SK-N-SH (cell line): ENCODE results near the gene NBEA. TPM values are rescaled to one million over a fixed set of nuclear protein-coding genes. Genes with fewer than 3 reads are reported as not detected.

Experiments
- CTCF ChIA-PET: fragments of 300-600, 350-600 bp; formaldehyde crosslinking; extraction: SDS; loops from one replicate; lab custom pipeline; 2021; lab: Yijun Ruan, JAX
- POLR2A ChIA-PET: fragments of 350-600 bp; sonication (Branson Sonifier 250); formaldehyde crosslinking; extraction: SDS; loops from one replicate; lab custom pipeline; 2020; ENCODE audit warnings: antibody characterized with exemption, inconsistent platforms; lab: Yijun Ruan, JAX
- DNase-seq: peaks from one replicate; pipeline ENCODE4 v3.0.0; 2012
- H2AFZ ChIP-seq: fragments of 200-600 bp; sonication (generic); 2 replicates; pipeline ENCODE4 v1.8.1; 2016; ENCODE audit warnings: antibody characterized with exemption, mild to moderate bottlenecking, low read depth
- H3F3A ChIP-seq: fragments of 200-600 bp; sonication (generic); replicated peaks from 2 replicates; pipeline ENCODE3; 2016; ENCODE audit warnings: antibody characterized with exemption, mild to moderate bottlenecking; ENCODE audit not compliant: insufficient read depth
- H3K27ac ChIP-seq, 2 experiments: fragments of 200-500 bp in 1 of 2; fragments of 200-600 bp in 1 of 2; sonication (Bioruptor generic) in 1 of 2; sonication (generic), shearing (Covaris generic) in 1 of 2; 2 replicates each; pipeline versions ENCODE4 v1.5.1 to v1.6.1; 2014 to 2016; ENCODE audit warnings: low read depth in 2 of 2, inconsistent platforms in 1 of 2, low read length in 1 of 2, mild to moderate bottlenecking in 1 of 2, mixed read lengths in 1 of 2
- H3K27me3 ChIP-seq: fragments of 200-600 bp; sonication (generic), shearing (Covaris generic); 2 replicates; pipeline ENCODE4 v1.6.1; 2016; ENCODE audit warnings: mixed run types; ENCODE audit not compliant: insufficient read depth
- H3K36me3 ChIP-seq, 2 experiments: fragments of 200-500 bp in 1 of 2; fragments of 200-600 bp in 1 of 2; sonication (Bioruptor generic) in 1 of 2; sonication (generic) in 1 of 2; replicated peaks in 1 of 2; 2 replicates each; pipeline versions ENCODE3 to v1.5.1; 2014 to 2016; ENCODE audit warnings: low read length in 1 of 2, mild to moderate bottlenecking in 1 of 2; ENCODE audit not compliant: insufficient read depth in 2 of 2, control insufficient read depth in 1 of 2
- H3K4me1 ChIP-seq, 2 experiments: fragments of 200-500 bp in 1 of 2; fragments of 200-600 bp in 1 of 2; sonication (Bioruptor generic) in 1 of 2; sonication (generic), shearing (Covaris generic) in 1 of 2; 2 replicates each; pipeline versions ENCODE4 v1.5.1 to v1.6.1; 2014 to 2016; ENCODE audit warnings: low read depth in 1 of 2, low read length in 1 of 2, mixed run types in 1 of 2; ENCODE audit not compliant: insufficient read depth in 2 of 2, control insufficient read depth in 1 of 2
- H3K4me2 ChIP-seq: fragments of 200-600 bp; sonication (generic), shearing (Covaris generic); 2 replicates; pipeline ENCODE4 v1.6.1; 2017; ENCODE audit warnings: mixed run types
- H3K4me3 ChIP-seq, 2 experiments: fragments of 200-500 bp in 1 of 2; fragments of 200-600 bp in 1 of 2; sonication (Bioruptor generic) in 1 of 2; sonication (generic), shearing (Covaris generic) in 1 of 2; 2 replicates each; pipeline versions ENCODE4 v1.5.1 to v1.8.1; 2014 to 2016; ENCODE audit warnings: low read depth in 2 of 2, inconsistent platforms in 1 of 2, low read length in 1 of 2, mild to moderate bottlenecking in 1 of 2, mixed read lengths in 1 of 2, moderate library complexity in 1 of 2
- H3K79me2 ChIP-seq: fragments of 200-600 bp; sonication (generic); 2 replicates; pipeline ENCODE4 v1.8.1; 2017; ENCODE audit warnings: mild to moderate bottlenecking; ENCODE audit not compliant: insufficient read depth
- H3K9ac ChIP-seq: fragments of 200-600 bp; sonication (generic); 2 replicates; pipeline ENCODE4 v1.6.1; 2017; ENCODE audit warnings: mixed run types
- H3K9me2 ChIP-seq: fragments of 200-600 bp; sonication (generic); 2 replicates; pipeline ENCODE4 v1.6.1; 2017; ENCODE audit warnings: mixed run types
- H3K9me3 ChIP-seq: fragments of 200-600 bp; sonication (generic); 2 replicates; pipeline ENCODE4 v1.6.1; 2017; ENCODE audit warnings: mixed run types, mild to moderate bottlenecking, moderate library complexity
- H4K20me1 ChIP-seq: fragments of 200-600 bp; sonication (generic); 2 replicates; pipeline ENCODE4 v1.6.1; 2017; ENCODE audit warnings: mild to moderate bottlenecking, mixed run types; ENCODE audit not compliant: insufficient read depth
- ELF1 ChIP-seq: IDR thresholded peaks from 2 replicates; pipeline ENCODE4 v1.4.0; 2012
- EZH2phosphoT487 ChIP-seq: fragments of 200-600 bp; sonication (generic); IDR thresholded peaks from 2 replicates; pipeline ENCODE4 v1.6.1; 2017; ENCODE audit warnings: low read depth, mixed run types, mild to moderate bottlenecking, antibody characterized with exemption, moderate library complexity, borderline replicate concordance
- FOXJ3 ChIP-seq: sonication (generic); formaldehyde crosslinking; IDR thresholded peaks from 2 replicates; pipeline ENCODE4 v1.5.1; 2020; ENCODE audit warnings: mild to moderate bottlenecking, missing genetic modification reagents
- GABPA ChIP-seq: IDR thresholded peaks from 2 replicates; pipeline ENCODE4 v1.4.0; 2012; ENCODE audit warnings: low read depth, mild to moderate bottlenecking
- GATA2 ChIP-seq: sonication (generic); formaldehyde crosslinking; IDR thresholded peaks from 2 replicates; pipeline ENCODE4 v1.5.0; 2020; ENCODE audit warnings: mild to moderate bottlenecking, missing genetic modification reagents
- MEF2A ChIP-seq: IDR thresholded peaks from 2 replicates; pipeline ENCODE4 v1.4.0; 2012; ENCODE audit warnings: low read depth, borderline replicate concordance
- NFIC ChIP-seq: IDR thresholded peaks from 2 replicates; pipeline ENCODE4 v1.4.0; 2012; ENCODE audit warnings: borderline replicate concordance
- NRF1 ChIP-seq: IDR thresholded peaks from 2 replicates; pipeline ENCODE4 v1.6.1; 2012; ENCODE audit warnings: low read depth, mild to moderate bottlenecking, low read length
- RFX5 ChIP-seq: IDR thresholded peaks from 2 replicates; pipeline ENCODE4 v1.6.1; 2012; ENCODE audit warnings: mild to moderate bottlenecking, improper control_type of control experiment, low read length
- SMC3 ChIP-seq: IDR thresholded peaks from 2 replicates; pipeline ENCODE4 v1.6.1; 2012; ENCODE audit warnings: low read depth, low read length, improper control_type of control experiment
- TAF1 ChIP-seq: IDR thresholded peaks from 2 replicates; pipeline ENCODE4 v1.6.1; 2012; ENCODE audit warnings: low read depth, mild to moderate bottlenecking, low read length, moderate library complexity, borderline replicate concordance
- WGBS: methylation state at CpG from one replicate; pipeline ENCODE4 v1.1.6; 2017; ENCODE audit warnings: low lambda C conversion rate; 5-methylcytosine and 5-hydroxymethylcytosine counted together
- polyA plus RNA-seq, 3 experiments: library from polyadenylated mRNA; depleted of rRNA; stranded (reverse); fragments of >200 nt; gene quantifications; 2 replicates each; pipeline ENCODE4 v1.2.3, GENCODE V29; 2012
- TF ChIP-seq, protein P1 (sequence below): fragments of 200-600 bp; sonication (generic); IDR thresholded peaks from 2 replicates; pipeline ENCODE4 v1.6.1; 2017; ENCODE audit warnings: antibody characterized with exemption, mild to moderate bottlenecking, moderate library complexity
- TF ChIP-seq, protein P2 (sequence below): IDR thresholded peaks from 2 replicates; pipeline ENCODE4 v1.4.0; 2012; ENCODE audit warnings: low read depth

The NBEA gene
- polyA plus RNA-seq, 1 of the 3 experiments (the other 2 are of a cell fraction): 12.3 TPM

DNA sequence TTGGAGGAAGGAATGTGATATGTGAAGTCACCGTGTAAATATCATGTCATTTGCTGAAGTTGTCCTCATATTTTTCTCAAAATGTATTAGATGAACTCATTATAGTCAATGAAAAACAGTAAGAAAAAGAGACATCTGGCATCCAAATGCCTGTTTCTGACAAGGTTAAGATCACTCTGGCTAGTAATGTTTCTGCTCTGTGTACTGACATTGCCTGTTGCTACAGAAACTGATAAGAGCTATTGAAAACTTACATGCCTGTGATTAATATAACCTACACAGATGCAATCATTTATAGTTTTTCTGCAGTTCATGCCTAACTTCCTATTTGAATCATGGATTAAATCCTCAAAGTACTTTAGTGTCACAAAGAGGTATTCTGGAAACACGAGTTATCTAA, 249.8 kb downstream of the NBEA start (continued):
- TF ChIP-seq, protein P1, sequence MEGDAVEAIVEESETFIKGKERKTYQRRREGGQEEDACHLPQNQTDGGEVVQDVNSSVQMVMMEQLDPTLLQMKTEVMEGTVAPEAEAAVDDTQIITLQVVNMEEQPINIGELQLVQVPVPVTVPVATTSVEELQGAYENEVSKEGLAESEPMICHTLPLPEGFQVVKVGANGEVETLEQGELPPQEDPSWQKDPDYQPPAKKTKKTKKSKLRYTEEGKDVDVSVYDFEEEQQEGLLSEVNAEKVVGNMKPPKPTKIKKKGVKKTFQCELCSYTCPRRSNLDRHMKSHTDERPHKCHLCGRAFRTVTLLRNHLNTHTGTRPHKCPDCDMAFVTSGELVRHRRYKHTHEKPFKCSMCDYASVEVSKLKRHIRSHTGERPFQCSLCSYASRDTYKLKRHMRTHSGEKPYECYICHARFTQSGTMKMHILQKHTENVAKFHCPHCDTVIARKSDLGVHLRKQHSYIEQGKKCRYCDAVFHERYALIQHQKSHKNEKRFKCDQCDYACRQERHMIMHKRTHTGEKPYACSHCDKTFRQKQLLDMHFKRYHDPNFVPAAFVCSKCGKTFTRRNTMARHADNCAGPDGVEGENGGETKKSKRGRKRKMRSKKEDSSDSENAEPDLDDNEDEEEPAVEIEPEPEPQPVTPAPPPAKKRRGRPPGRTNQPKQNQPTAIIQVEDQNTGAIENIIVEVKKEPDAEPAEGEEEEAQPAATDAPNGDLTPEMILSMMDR: no peak
- TF ChIP-seq NRF1: no peak
- TF ChIP-seq RFX5: no peak
- TF ChIP-seq EZH2phosphoT487: no peak
- TF ChIP-seq ELF1: no peak
- TF ChIP-seq GATA2 (CRISPR knock-in tag): peak; percentile 86
- TF ChIP-seq TAF1: no peak
- TF ChIP-seq SMC3: no peak
- no peak for TF ChIP-seq NFIC
- no peak for TF ChIP-seq MEF2A
- TF ChIP-seq, protein P2, sequence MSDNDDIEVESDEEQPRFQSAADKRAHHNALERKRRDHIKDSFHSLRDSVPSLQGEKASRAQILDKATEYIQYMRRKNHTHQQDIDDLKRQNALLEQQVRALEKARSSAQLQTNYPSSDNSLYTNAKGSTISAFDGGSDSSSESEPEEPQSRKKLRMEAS: no peak

DNA sequence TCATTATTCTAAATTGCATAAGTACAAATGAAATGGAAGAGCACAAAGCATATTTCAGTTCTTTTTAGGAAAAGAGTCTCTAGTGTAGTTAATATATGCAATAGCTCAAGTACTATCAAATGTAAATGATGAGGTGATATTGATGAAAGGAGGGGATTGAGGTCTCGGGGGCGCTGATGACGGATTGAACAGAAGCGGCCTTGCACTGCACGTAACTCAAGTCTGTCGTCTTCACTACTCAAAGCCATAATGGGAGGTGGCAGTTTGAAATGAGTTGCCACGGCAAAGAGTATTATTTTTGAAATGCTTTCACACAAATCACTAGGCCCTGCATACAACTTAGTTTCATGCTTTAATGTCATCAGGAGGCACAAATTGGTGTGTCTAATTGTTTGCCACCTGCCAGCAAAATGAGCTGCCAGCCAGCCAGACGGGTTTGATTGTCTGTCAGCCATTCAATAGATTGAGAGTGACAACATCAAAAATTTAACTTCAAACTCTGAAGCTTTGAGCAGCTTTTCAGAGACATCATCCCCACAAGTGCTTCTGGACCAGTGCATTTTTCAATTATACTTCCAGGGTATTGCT, 256.6 kb downstream of the NBEA start:
- ChIA-PET POLR2A (no interaction called here), CTCF (interaction anchor here (1.0 to 1.3 kb wide), 2 partner anchors 10 to 34 kb away, joined by 3 read pairs; no protein-coding TSS in a partner anchor)
- no peaks in the 10 kb centered on the region; the same call in 1 of the 2 replicates for H3K9me2 ChIP-seq
- H3K27ac ChIP-seq: no peak overlapping the region; a peak in 1 of 4 replicates
- H4K20me1 ChIP-seq: no peaks in the 10 kb centered on the region
- no peak overlapping the region for H3K9ac ChIP-seq
- no peaks in the 10 kb centered on the region for H3K27me3 ChIP-seq
- H3K9me3 ChIP-seq: no peaks in the 10 kb centered on the region
- H3F3A ChIP-seq: no peaks in the 10 kb centered on the region
- no peak overlapping the region for H3K4me3 ChIP-seq
- H3K36me3 ChIP-seq: peaks cover 8 to 11% of the 10 kb centered on the region in 2 experiments
- no peak overlapping the region for H2AFZ ChIP-seq
- no peak overlapping the region for H3K4me2 ChIP-seq
- DNase-seq: no peak
- no peaks in the 10 kb centered on the region for H3K79me2 ChIP-seq
- WGBS: 93% methylated on average over 8 of the region's 8 CpGs
- no peak for TF ChIP-seq MEF2A
- no peak for TF ChIP-seq GABPA
- peaks cover 0 to 4% of the 10 kb centered on the region in 2 experiments; a peak in 2 of 4 replicates for H3K4me1 ChIP-seq

DNA sequence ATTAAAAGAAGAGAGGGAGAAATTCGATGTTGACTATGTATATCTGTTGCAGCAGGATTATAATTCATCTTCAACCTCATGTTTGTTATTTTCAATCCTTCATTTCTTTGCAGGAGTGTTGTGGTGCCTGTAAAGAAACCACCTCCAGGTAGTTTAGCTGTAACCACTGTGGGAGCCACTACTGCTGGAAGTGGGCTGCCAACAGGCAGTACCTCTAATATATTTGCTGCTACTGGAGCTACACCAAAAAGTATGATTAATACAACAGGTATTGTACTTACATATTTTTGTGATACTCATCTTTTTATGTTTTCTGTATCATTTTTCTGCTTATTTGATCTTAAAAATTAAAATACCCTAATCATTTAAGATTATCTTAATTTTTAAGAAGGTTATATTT, 266.5 kb downstream of the NBEA start:
- Histone ChIP-seq H3K9me3 (no peaks in the 10 kb centered on the region), H3K4me2 (no peak overlapping the region), H3K4me1 (no peaks in the 10 kb centered on the region; a peak in 1 of 4 replicates), H3K36me3 (peaks cover 0 to 5% of the 10 kb centered on the region in 2 experiments), H3K27me3 (no peaks in the 10 kb centered on the region), H2AFZ (no peak overlapping the region), H3K4me3 (no peak overlapping the region), H3K9ac (no peak overlapping the region), H3K9me2 (no peaks in the 10 kb centered on the region), H3K27ac (no peak overlapping the region), H3F3A (no peaks in the 10 kb centered on the region), H4K20me1 (no peaks in the 10 kb centered on the region), H3K79me2 (no peaks in the 10 kb centered on the region)
- DNase-seq: no peak
- 84% methylated on average over 1 of the region's 1 CpG for WGBS
- TF ChIP-seq FOXJ3 (CRISPR knock-in tag): no peak
- ChIA-PET CTCF (interaction anchor here (0.7 to 3.8 kb wide), 4 partner anchors 10 to 515 kb away, joined by 3 to 17 read pairs (median 3); no protein-coding TSS in a partner anchor), POLR2A (interaction anchor here (0.7 kb wide), 1 partner anchor 268 kb away, joined by 3 read pairs; the partner anchor contains the start of gene MAB21L1)
